MM.1S (cell line): Measurements from ENCODE around the gene SNCAIP.

Experiments
- DNase-seq: peaks from one replicate; pipeline ENCODE4 v3.0.0-alpha.2; 2015
- H2AFZ ChIP-seq: fragments of 300-600 bp; sonication (generic); 2 replicates; pipeline ENCODE4 v1.6.0; 2016; ENCODE audit warnings: antibody characterized with exemption, low read length
- H3F3A ChIP-seq: fragments of 300-600 bp; sonication (generic); 2 replicates; pipeline ENCODE4 v1.6.1; 2016; ENCODE audit warnings: mild to moderate bottlenecking, antibody characterized with exemption, low read length, moderate library complexity, mixed read lengths; ENCODE audit not compliant: insufficient read depth
- H3K27ac ChIP-seq: fragments of 300-600 bp; sonication (generic); 2 replicates; pipeline ENCODE4 v1.5.1; 2016; ENCODE audit warnings: mild to moderate bottlenecking, low read length
- H3K27me3 ChIP-seq: fragments of 300-600 bp; sonication (generic); replicated peaks from 2 replicates; pipeline ENCODE4 v1.6.0; 2016; ENCODE audit warnings: low read length; ENCODE audit not compliant: insufficient read depth
- H3K36me3 ChIP-seq: fragments of 300-600 bp; sonication (generic); replicated peaks from 2 replicates; pipeline ENCODE4 v1.6.1; 2016; ENCODE audit warnings: mild to moderate bottlenecking, low read length, mixed read lengths; ENCODE audit not compliant: insufficient read depth
- H3K4me1 ChIP-seq: fragments of 300-600 bp; sonication (generic); 2 replicates; pipeline ENCODE4 v1.6.1; 2016; ENCODE audit warnings: low read length, mixed read lengths
- H3K4me2 ChIP-seq: fragments of 300-600 bp; sonication (generic); 2 replicates; pipeline ENCODE4 v1.6.0; 2016; ENCODE audit warnings: low read depth, low read length
- H3K4me3 ChIP-seq: fragments of 300-600 bp; sonication (generic); 2 replicates; pipeline ENCODE4 v1.5.1; 2016; ENCODE audit warnings: low read length, mixed read lengths
- H3K79me2 ChIP-seq: fragments of 300-600 bp; sonication (generic); 2 replicates; pipeline ENCODE4 v1.6.1; 2016; ENCODE audit warnings: mixed run types, low read length, mixed read lengths
- H3K9ac ChIP-seq: fragments of 300-600 bp; sonication (generic); 2 replicates; pipeline ENCODE4 v1.6.1; 2016; ENCODE audit warnings: low read length, mixed read lengths
- H3K9me2 ChIP-seq: fragments of 300-600 bp; sonication (generic); replicated peaks from 2 replicates; pipeline ENCODE4 v1.6.1; 2016; ENCODE audit warnings: mild to moderate bottlenecking, low read length, mixed read lengths; ENCODE audit not compliant: insufficient read depth
- H3K9me3 ChIP-seq: fragments of 300-600 bp; sonication (generic); replicated peaks from 2 replicates; pipeline ENCODE4 v1.6.1; 2016; ENCODE audit warnings: mild to moderate bottlenecking, low read length, mixed read lengths; ENCODE audit not compliant: insufficient read depth
- H4K20me1 ChIP-seq: fragments of 300-600 bp; sonication (generic); 2 replicates; pipeline ENCODE4 v1.6.1; 2016; ENCODE audit warnings: mild to moderate bottlenecking, low read length, moderate library complexity, mixed read lengths; ENCODE audit not compliant: insufficient read depth
- EZH2 ChIP-seq: fragments of 300-600 bp; sonication (generic); optimal IDR thresholded peaks from 2 replicates; pipeline ENCODE3; 2017; ENCODE audit warnings: low read depth, mild to moderate bottlenecking, antibody characterized with exemption, low read length, mixed read lengths
- EZH2phosphoT487 ChIP-seq: fragments of 300-600 bp; sonication (generic); IDR thresholded peaks from 2 replicates; pipeline ENCODE4 v1.6.1; 2018; ENCODE audit warnings: antibody characterized with exemption, low read length
- TF ChIP-seq, protein P1 (sequence below): fragments of 300-600 bp; sonication (generic); IDR thresholded peaks from 2 replicates; pipeline ENCODE4 v1.5.1; 2016; ENCODE audit warnings: antibody characterized with exemption, low read length, mixed read lengths

The SNCAIP gene

GRCh38 chr5:122442938-122443337, 130.9 kb downstream of the SNCAIP start:
- TF ChIP-seq, protein P1, sequence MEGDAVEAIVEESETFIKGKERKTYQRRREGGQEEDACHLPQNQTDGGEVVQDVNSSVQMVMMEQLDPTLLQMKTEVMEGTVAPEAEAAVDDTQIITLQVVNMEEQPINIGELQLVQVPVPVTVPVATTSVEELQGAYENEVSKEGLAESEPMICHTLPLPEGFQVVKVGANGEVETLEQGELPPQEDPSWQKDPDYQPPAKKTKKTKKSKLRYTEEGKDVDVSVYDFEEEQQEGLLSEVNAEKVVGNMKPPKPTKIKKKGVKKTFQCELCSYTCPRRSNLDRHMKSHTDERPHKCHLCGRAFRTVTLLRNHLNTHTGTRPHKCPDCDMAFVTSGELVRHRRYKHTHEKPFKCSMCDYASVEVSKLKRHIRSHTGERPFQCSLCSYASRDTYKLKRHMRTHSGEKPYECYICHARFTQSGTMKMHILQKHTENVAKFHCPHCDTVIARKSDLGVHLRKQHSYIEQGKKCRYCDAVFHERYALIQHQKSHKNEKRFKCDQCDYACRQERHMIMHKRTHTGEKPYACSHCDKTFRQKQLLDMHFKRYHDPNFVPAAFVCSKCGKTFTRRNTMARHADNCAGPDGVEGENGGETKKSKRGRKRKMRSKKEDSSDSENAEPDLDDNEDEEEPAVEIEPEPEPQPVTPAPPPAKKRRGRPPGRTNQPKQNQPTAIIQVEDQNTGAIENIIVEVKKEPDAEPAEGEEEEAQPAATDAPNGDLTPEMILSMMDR = no peak
- TF ChIP-seq EZH2phosphoT487 (no peak), EZH2 (no peak)
- Histone ChIP-seq H3K36me3 (no peaks in the 10 kb centered on the region), H3K4me2 (no peak overlapping the region), H3K9ac (no peak overlapping the region), H3K4me1 (no peaks in the 10 kb centered on the region), H3F3A (no peaks in the 10 kb centered on the region), H3K9me3 (no peaks in the 10 kb centered on the region), H3K27me3 (no peaks in the 10 kb centered on the region), H3K9me2 (no peaks in the 10 kb centered on the region), H3K4me3 (no peak overlapping the region), H3K79me2 (no peaks in the 10 kb centered on the region), H3K27ac (no peak overlapping the region), H4K20me1 (no peaks in the 10 kb centered on the region), H2AFZ (no peak overlapping the region)
- no peak for DNase-seq

DNA sequence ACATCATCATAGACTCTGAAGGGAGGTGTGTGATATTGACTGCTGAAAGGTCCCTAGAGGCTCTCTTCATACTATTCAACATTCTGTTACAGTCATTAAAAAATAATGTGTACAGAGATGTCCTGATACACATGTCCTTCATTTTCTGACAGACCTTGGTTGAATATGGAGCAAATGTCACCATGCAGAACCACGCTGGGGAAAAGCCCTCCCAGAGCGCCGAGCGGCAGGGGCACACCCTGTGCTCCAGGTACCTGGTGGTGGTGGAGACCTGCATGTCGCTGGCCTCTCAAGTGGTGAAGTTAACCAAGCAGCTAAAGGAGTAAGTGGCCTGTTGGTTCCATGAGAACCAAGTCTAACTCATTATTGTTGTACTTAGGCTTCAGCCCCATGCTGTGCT, 132.4 kb downstream of the SNCAIP start:
- no peaks in the 10 kb centered on the region for H3F3A ChIP-seq
- H2AFZ ChIP-seq = no peak overlapping the region
- no peak overlapping the region for H3K9ac ChIP-seq
- no peaks in the 10 kb centered on the region for H3K9me3 ChIP-seq
- no peaks in the 10 kb centered on the region for H3K79me2 ChIP-seq
- H3K9me2 ChIP-seq = no peaks in the 10 kb centered on the region
- H3K27ac ChIP-seq = no peak overlapping the region
- no peak overlapping the region for H3K4me2 ChIP-seq
- DNase-seq = no peak
- no peaks in the 10 kb centered on the region for H3K27me3 ChIP-seq
- TF ChIP-seq, protein P1 = no peak
- TF ChIP-seq EZH2 (no peak), EZH2phosphoT487 (no peak)
- no peaks in the 10 kb centered on the region for H3K36me3 ChIP-seq
- no peaks in the 10 kb centered on the region for H3K4me1 ChIP-seq
- no peak overlapping the region for H3K4me3 ChIP-seq
- no peaks in the 10 kb centered on the region for H4K20me1 ChIP-seq

DNA sequence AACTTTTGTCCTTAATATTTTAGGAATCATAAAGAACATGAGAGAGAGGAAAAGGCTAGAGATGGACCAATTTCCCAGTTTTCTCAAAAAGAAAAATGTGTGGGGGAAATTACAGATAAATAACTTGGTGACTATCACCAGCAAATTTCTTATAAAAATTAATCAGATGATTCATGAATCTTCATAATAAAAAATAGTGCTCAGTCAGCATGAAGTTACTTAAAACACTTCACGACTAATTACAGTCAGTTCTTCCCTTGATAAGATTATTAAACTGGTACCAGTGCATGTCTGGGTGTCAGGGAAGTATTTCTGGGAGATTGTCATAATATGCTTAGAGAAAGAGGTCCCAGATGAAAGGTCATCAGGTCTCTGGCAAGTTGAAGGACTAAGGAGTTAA, 133.0 kb downstream of the SNCAIP start:
- Histone ChIP-seq H3K36me3 (no peaks in the 10 kb centered on the region), H3K4me2 (no peak overlapping the region), H3K79me2 (no peaks in the 10 kb centered on the region), H2AFZ (no peak overlapping the region), H4K20me1 (no peaks in the 10 kb centered on the region), H3K9ac (no peak overlapping the region), H3K4me3 (no peak overlapping the region), H3K27me3 (no peaks in the 10 kb centered on the region), H3K9me2 (no peaks in the 10 kb centered on the region), H3F3A (no peaks in the 10 kb centered on the region), H3K4me1 (no peaks in the 10 kb centered on the region), H3K27ac (no peak overlapping the region), H3K9me3 (no peaks in the 10 kb centered on the region)
- DNase-seq = no peak
- TF ChIP-seq EZH2 (no peak), EZH2phosphoT487 (no peak)
- TF ChIP-seq, protein P1 = no peak

DNA sequence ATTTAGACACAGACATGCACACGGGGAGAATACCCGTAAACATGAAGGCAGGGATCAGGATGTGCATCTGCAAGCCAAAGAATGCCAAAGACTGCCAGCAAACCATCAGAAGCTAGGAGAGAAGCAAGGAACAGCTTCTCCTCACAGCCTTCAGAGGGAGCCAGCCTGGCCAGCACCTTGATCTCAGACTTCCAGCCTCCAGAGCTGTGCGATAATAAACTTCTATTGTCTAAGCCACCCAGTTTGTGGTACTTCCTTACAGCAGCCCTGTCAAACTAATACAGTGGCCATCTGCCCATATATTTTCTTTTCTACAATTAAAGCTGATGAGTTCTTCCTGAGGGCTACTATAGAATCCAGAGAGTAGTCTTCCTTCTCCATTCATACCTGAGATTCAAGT, 135.0 kb downstream of the SNCAIP start:
- no peak overlapping the region for H3K27ac ChIP-seq
- DNase-seq = no peak
- no peaks in the 10 kb centered on the region for H3K9me2 ChIP-seq
- no peaks in the 10 kb centered on the region for H4K20me1 ChIP-seq
- H3F3A ChIP-seq = no peaks in the 10 kb centered on the region
- H3K4me1 ChIP-seq = no peaks in the 10 kb centered on the region
- H2AFZ ChIP-seq = no peak overlapping the region
- TF ChIP-seq EZH2 = no peak
- no peak for TF ChIP-seq EZH2phosphoT487
- TF ChIP-seq, protein P1 = no peak
- H3K36me3 ChIP-seq = no peaks in the 10 kb centered on the region
- H3K79me2 ChIP-seq = no peaks in the 10 kb centered on the region
- no peaks in the 10 kb centered on the region for H3K27me3 ChIP-seq
- no peaks in the 10 kb centered on the region for H3K9me3 ChIP-seq
- no peak overlapping the region for H3K4me3 ChIP-seq
- H3K9ac ChIP-seq = no peak overlapping the region
- no peak overlapping the region for H3K4me2 ChIP-seq
